GM03348 (cell line): ENCODE measurements around the gene ISG15.
A peak's percentile ranks its signal among the peaks of the same experiment; 100 is the strongest.
"Not testable (repeated sequence)": the region's sequence is repeated elsewhere in the genome, so short reads cannot be mapped to it uniquely, and the experiment has no call there.

Experiments
- DNase-seq: peaks from one replicate; pipeline ENCODE4 v3.0.0; 2012; ENCODE audit warnings: low spot score

The ISG15 gene

GRCh38 chr1:1012736-1013104 lies 577 bp upstream of the ISG15 start:
- DNase-seq: not testable (repeated sequence)

GRCh38 chr1:1013922-1014648 lies 788 bp downstream of the ISG15 start:
- DNase-seq: no peak

GRCh38 chr1:1014799-1015681 lies 1.7 kb downstream of the ISG15 start:
- DNase-seq: no peak

- not testable (repeated sequence) for DNase-seq
These were observed 4.4 kb downstream of the ISG15 start for GRCh38 chr1:1017397-1018320.

GRCh38 chr1:1018321-1018685 lies 5.0 kb downstream of the ISG15 start:
- DNase-seq: not testable (repeated sequence)

- DNase-seq: peak; percentile 100
These were observed 6.1 kb downstream of the ISG15 start for GRCh38 chr1:1019122-1019999.

- DNase-seq: peak; percentile 92
These were observed 6.7 kb downstream of the ISG15 start, which contains the start of gene AGRN for GRCh38 chr1:1020000-1020404. Gene AGRN (plus strand): TSS chr1:1020120. CDS start chr1:1020173, 53 bp downstream.

- DNase-seq: peak; percentile 54
These were observed 7.2 kb downstream of the ISG15 start for GRCh38 chr1:1020415-1021009.

GRCh38 chr1:1021010-1021919 lies 8.0 kb downstream of the ISG15 start:
- DNase-seq: peak; percentile 87

GRCh38 chr1:1021920-1022259 lies 8.6 kb downstream of the ISG15 start:
- no peak for DNase-seq

GRCh38 chr1:1022302-1023009 lies 9.2 kb downstream of the ISG15 start:
- no peak for DNase-seq

GRCh38 chr1:1023700-1024099 lies 10.4 kb downstream of the ISG15 start:
- DNase-seq: no peak

- no peak for DNase-seq
These were observed 11.0 kb downstream of the ISG15 start for GRCh38 chr1:1024149-1024770.

GRCh38 chr1:1024771-1025699 lies 11.7 kb downstream of the ISG15 start:
- peak; percentile 35 for DNase-seq

- no peak for DNase-seq
These were observed 12.4 kb downstream of the ISG15 start for GRCh38 chr1:1025730-1026129.

GRCh38 chr1:1026599-1027413 lies 13.5 kb downstream of the ISG15 start:
- DNase-seq: no peak

GRCh38 chr1:1027791-1028190 lies 14.5 kb downstream of the ISG15 start:
- DNase-seq: no peak
